Caco-2 (cell line): Measurements from ENCODE around the gene LEO1. TPM values are rescaled to one million over a fixed set of nuclear protein-coding genes. Genes with fewer than 3 reads are reported as not detected.

Experiments used
- BruUV-seq: library from RNA; stranded (reverse); fragments of 400-500 nt; replicated peaks from 2 replicates; lab custom pipeline; 2021; lab: Mats Ljungman, UMichigan
- CTCF ChIA-PET: fragments of 300-600 bp; sonication (Branson Sonifier 250); formaldehyde crosslinking; loops from one replicate; lab custom pipeline; 2022; ENCODE audit warnings: antibody characterized with exemption; lab: Charles Lee
- POLR2A ChIA-PET: fragments of 300-600 bp; sonication (Branson Sonifier 250); formaldehyde crosslinking; loops from one replicate; lab custom pipeline; 2022; ENCODE audit warnings: antibody characterized with exemption; lab: Charles Lee
- DNase-seq, 2 experiments: peaks; one replicate each; pipeline versions ENCODE4 v3.0.0 to v3.0.0-alpha.2; 2020 to 2022
- H3K27me3 ChIP-seq: replicated peaks from 2 replicates; pipeline ENCODE4 v1.6.0; 2011; ENCODE audit warnings: low read length; ENCODE audit not compliant: control insufficient read depth, insufficient read depth
- H3K36me3 ChIP-seq: 2 replicates; pipeline ENCODE4 v1.5.1; 2011; ENCODE audit warnings: low read length; ENCODE audit not compliant: control insufficient read depth, insufficient read depth
- H3K4me1 ChIP-seq: fragments of 250-450 bp; sonication (Bioruptor Pico); 2 replicates; pipeline ENCODE4 v1.5.1; 2020; ENCODE audit warnings: mild to moderate bottlenecking
- H3K4me3 ChIP-seq: 2 replicates; pipeline ENCODE4 v1.5.1; 2011; ENCODE audit warnings: low read depth, mild to moderate bottlenecking, control low read depth, low read length
- H3K9me3 ChIP-seq: fragments of 250-450 bp; sonication (Bioruptor Pico); 2 replicates; pipeline ENCODE4 v1.5.1; 2020; ENCODE audit warnings: mild to moderate bottlenecking, moderate library complexity
- H3K27ac Mint-ChIP-seq: one replicate; pipeline ENCODE4 v1.8.0; 2022; ENCODE audit warnings: mixed read lengths; ENCODE audit not compliant: unreplicated experiment
- H3K27me3 Mint-ChIP-seq: one replicate; pipeline ENCODE4 v1.8.0; 2022; ENCODE audit warnings: mixed read lengths; ENCODE audit not compliant: insufficient read depth, unreplicated experiment
- H3K36me3 Mint-ChIP-seq: one replicate; pipeline ENCODE4 v1.8.0; 2022; ENCODE audit warnings: mild to moderate bottlenecking, mixed read lengths; ENCODE audit not compliant: insufficient read depth, unreplicated experiment
- H3K4me1 Mint-ChIP-seq: one replicate; pipeline ENCODE4 v1.8.0; 2022; ENCODE audit warnings: low read depth, mixed read lengths; ENCODE audit not compliant: unreplicated experiment
- H3K4me3 Mint-ChIP-seq: one replicate; pipeline ENCODE4 v1.8.0; 2022; ENCODE audit warnings: mild to moderate bottlenecking, moderate library complexity, mixed read lengths; ENCODE audit not compliant: unreplicated experiment
- H3K9me3 Mint-ChIP-seq: one replicate; pipeline ENCODE4 v1.8.0; 2022; ENCODE audit warnings: mixed read lengths; ENCODE audit not compliant: unreplicated experiment
- CTCF ChIP-seq, 2 experiments: fragments of 200-600 bp in 1 of 2; IDR thresholded peaks; 1 replicate in 1 of 2; 2 replicates in 1 of 2; pipeline versions ENCODE4 v1.5.1 to v1.8.0; 2011 to 2022; ENCODE audit warnings: antibody characterized with exemption in 1 of 2, control low read depth in 1 of 2, inconsistent platforms in 1 of 2, low read depth in 1 of 2, low read length in 1 of 2, mild to moderate bottlenecking in 1 of 2, moderate library complexity in 1 of 2; ENCODE audit not compliant: insufficient read depth in 1 of 2, severe bottlenecking in 1 of 2, unreplicated experiment in 1 of 2
- intact Hi-C: fragments of 100-400 bp; cut with micrococcal nuclease; formaldehyde crosslinking; loops from one replicate; pipeline ENCODE4 v1.10.0; 2022; ENCODE audit not compliant: unreplicated experiment
- total RNA-seq: library from RNA; stranded (reverse); gene quantifications from 2 replicates; pipeline ENCODE4 v1.2.3, GENCODE V29; 2022

The LEO1 gene
- total RNA-seq, 1 experiment from 2014 or later, result 30.7 TPM

DNA sequence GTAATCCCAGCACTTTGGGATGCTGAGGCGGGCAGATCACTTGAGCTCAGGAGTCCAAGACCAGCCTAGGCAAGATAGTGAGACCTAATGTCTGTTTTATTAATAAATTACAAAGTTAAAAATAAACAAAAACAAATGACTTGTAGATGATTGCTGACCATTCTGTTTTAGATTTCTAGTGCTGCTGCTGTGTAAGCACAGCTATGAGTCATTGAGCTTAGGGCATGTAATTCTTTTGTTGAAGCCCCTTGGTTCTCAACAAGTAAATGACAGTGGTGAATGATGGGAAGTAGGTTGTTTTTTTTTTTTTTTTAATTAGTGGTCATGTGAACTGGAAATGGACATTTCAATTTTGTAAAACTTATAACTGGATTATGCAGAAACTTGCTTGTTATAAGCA, 63.3 kb downstream of the LEO1 start:
- POLR2A ChIA-PET, result interaction anchor here (0.7 to 1.0 kb wide), 2 partner anchors 9 to 66 kb away, joined by 3 to 5 read pairs; no protein-coding TSS in a partner anchor
- BruUV-seq, result no TSS peak

DNA sequence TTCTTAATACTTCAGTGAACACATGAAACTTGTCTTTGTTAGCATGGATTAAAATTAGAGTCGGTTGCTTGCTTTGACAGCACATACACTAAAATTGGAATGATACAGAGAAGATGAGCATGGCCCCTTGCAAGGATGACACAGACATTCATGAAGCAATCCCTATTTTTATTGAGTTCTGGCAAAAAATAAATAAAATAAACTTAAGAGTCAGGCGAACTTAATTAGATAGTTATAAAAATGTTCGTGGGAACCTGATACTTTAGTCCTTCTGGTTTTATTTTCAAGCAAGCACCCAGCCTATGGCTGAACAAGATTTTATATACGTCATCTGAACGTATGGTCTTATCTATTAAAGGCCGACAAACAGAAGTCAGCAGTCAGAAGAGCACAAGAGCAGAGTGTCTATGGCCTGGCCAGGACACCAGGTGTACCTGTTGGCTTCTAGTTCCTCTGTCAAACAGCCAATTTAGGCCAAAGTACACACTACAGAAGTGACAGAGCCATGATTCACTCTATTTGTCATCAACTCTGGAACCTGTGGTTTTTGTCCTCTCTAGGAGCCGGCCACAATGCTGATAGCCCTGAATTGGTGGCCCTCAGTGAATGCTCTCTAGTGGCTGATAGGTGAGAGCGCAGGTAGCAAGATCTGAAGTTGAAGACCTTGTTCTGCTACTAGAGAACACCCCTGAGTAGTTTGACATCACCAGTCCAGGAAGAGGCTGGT, 64.3 kb downstream of the LEO1 start:
- intact Hi-C loops, result loop anchor here (1.0 kb wide), 4 partner anchors 19 to 257 kb away; no protein-coding TSS in a partner anchor
- no peak overlapping the region for H3K4me3 ChIP-seq

More for the DNA sequence above, 63.3 kb downstream of the LEO1 start:
- peaks cover 9% of the 10 kb centered on the region for H3K4me1 Mint-ChIP-seq
- H3K4me3 Mint-ChIP-seq, result no peak overlapping the region
- no peaks in the 10 kb centered on the region for H3K9me3 Mint-ChIP-seq
- no peaks in the 10 kb centered on the region for H3K9me3 ChIP-seq
- H3K27me3 Mint-ChIP-seq, result no peaks in the 10 kb centered on the region
- H3K27me3 ChIP-seq, result no peaks in the 10 kb centered on the region
- DNase-seq, result no peak
- H3K4me1 ChIP-seq, result peaks cover 19% of the 10 kb centered on the region
- H3K36me3 Mint-ChIP-seq, result peaks cover 66% of the 10 kb centered on the region
- CTCF ChIA-PET, result interaction anchor here (0.7 kb wide), 1 partner anchor 1303 kb away, joined by 3 read pairs; no protein-coding TSS in a partner anchor
- no peak for TF ChIP-seq CTCF (IDR thresholded peaks at IDR 0.05; ENCODE audit: insufficient read depth in 1 of 2, low read depth in 1 of 2, low read length in 1 of 2, severe bottlenecking in 1 of 2, unreplicated experiment in 1 of 2)
- no peaks in the 10 kb centered on the region for H3K36me3 ChIP-seq
- no peak overlapping the region for H3K27ac Mint-ChIP-seq
- intact Hi-C loops, result no loop called here
- H3K4me3 ChIP-seq, result no peak overlapping the region

DNA sequence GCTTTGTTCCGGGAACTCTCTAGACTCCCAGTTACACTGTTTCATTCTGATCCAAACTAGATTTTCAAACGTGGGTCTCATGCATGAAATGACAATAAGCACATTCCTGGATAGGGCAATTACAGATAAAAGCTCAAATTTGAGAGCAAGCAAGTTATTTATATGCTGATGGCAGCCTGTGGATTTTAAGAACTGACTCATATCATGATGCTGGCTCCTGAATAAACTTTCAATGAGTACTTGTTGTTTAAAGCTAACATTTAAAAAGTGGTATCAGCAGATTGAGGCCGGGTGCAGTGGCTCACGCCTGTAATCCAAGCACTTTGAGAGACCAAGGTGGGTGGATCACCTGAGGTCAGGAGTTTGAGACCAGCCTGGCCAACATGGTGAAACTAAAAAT, 66.6 kb downstream of the LEO1 start:
- CTCF ChIA-PET, result interaction anchor here (1.4 kb wide), 1 partner anchor 16 kb away, joined by 3 read pairs; no protein-coding TSS in a partner anchor
- Mint-ChIP-seq H3K36me3 (peaks cover 74% of the 10 kb centered on the region), H3K4me3 (no peak overlapping the region), H3K27me3 (no peaks in the 10 kb centered on the region), H3K27ac (peak overlapping the region; percentile 27), H3K9me3 (no peaks in the 10 kb centered on the region), H3K4me1 (peaks cover 9% of the 10 kb centered on the region)
- DNase-seq, result no peak
- peaks cover 19% of the 10 kb centered on the region for H3K4me1 ChIP-seq
- no TSS peak for BruUV-seq
- TF ChIP-seq CTCF (IDR thresholded peaks at IDR 0.05; ENCODE audit: insufficient read depth in 1 of 2, low read depth in 1 of 2, low read length in 1 of 2, severe bottlenecking in 1 of 2, unreplicated experiment in 1 of 2), result no peak
- POLR2A ChIA-PET, result no interaction called here
- no peaks in the 10 kb centered on the region for H3K9me3 ChIP-seq
- no peaks in the 10 kb centered on the region for H3K36me3 ChIP-seq
- no peak overlapping the region for H3K4me3 ChIP-seq
- intact Hi-C loops, result no loop called here
- H3K27me3 ChIP-seq, result no peaks in the 10 kb centered on the region

More for the DNA sequence above, 64.3 kb downstream of the LEO1 start:
- POLR2A ChIA-PET, result interaction anchor here (1.0 kb wide), 1 partner anchor 10 kb away, joined by 3 read pairs; no protein-coding TSS in a partner anchor
- H3K9me3 Mint-ChIP-seq, result no peaks in the 10 kb centered on the region
- no peak overlapping the region for H3K4me3 Mint-ChIP-seq
- CTCF ChIA-PET, result no interaction called here
- no peaks in the 10 kb centered on the region for H3K27me3 Mint-ChIP-seq
- Histone ChIP-seq H3K4me1 (peaks cover 19% of the 10 kb centered on the region), H3K36me3 (no peaks in the 10 kb centered on the region), H3K27me3 (no peaks in the 10 kb centered on the region), H3K9me3 (no peaks in the 10 kb centered on the region)
- DNase-seq, result peak; percentile 82 to 85
- peaks cover 68% of the 10 kb centered on the region for H3K36me3 Mint-ChIP-seq
- peak; percentile 41 to 66 for TF ChIP-seq CTCF (IDR thresholded peaks at IDR 0.05; ENCODE audit: insufficient read depth in 1 of 2, low read depth in 1 of 2, low read length in 1 of 2, severe bottlenecking in 1 of 2, unreplicated experiment in 1 of 2)
- BruUV-seq, result no TSS peak
- H3K27ac Mint-ChIP-seq, result peak overlapping the region; percentile 54
- peaks cover 9% of the 10 kb centered on the region for H3K4me1 Mint-ChIP-seq
